Mucosa of stomach (tissue), 1 donor: ENCODE data around the gene ST13.
"Not testable (repeated sequence)": the region's sequence is repeated elsewhere in the genome, so short reads cannot be mapped to it uniquely, and the experiment has no call there.

Experiments
- H3K27me3 ChIP-seq: one replicate; pipeline ENCODE4 v1.7.0; 2013; ENCODE audit warnings: mild to moderate bottlenecking, low read length; ENCODE audit not compliant: control insufficient read depth, insufficient read depth
- H3K36me3 ChIP-seq: one replicate; pipeline ENCODE4 v1.7.0; 2013; ENCODE audit warnings: low read length; ENCODE audit not compliant: control insufficient read depth, insufficient read depth
- H3K4me1 ChIP-seq: one replicate; pipeline ENCODE4 v1.7.0; 2013; ENCODE audit warnings: mild to moderate bottlenecking, low read length; ENCODE audit not compliant: control insufficient read depth, insufficient read depth
- H3K4me3 ChIP-seq: one replicate; pipeline ENCODE4 v1.7.0; 2013; ENCODE audit warnings: low read length
- H3K9ac ChIP-seq: one replicate; pipeline ENCODE4 v1.7.0; 2013; ENCODE audit warnings: mild to moderate bottlenecking, low read length, moderate library complexity
- H3K9me3 ChIP-seq: one replicate; pipeline ENCODE4 v1.7.0; 2013; ENCODE audit warnings: mild to moderate bottlenecking, low read length, moderate library complexity; ENCODE audit not compliant: control insufficient read depth
- donor health status: Pancreatic carcinoma.

ST13 gene

GRCh38 chr22:40867109-40867508, 10.7 kb upstream of the ST13 start:
- no peak overlapping the region for H3K9ac ChIP-seq
- H3K36me3 ChIP-seq = no peaks in the 10 kb centered on the region
- no peak overlapping the region for H3K4me3 ChIP-seq
- H3K9me3 ChIP-seq = no peaks in the 10 kb centered on the region
- H3K4me1 ChIP-seq = no peaks in the 10 kb centered on the region
- H3K27me3 ChIP-seq = no peaks in the 10 kb centered on the region

GRCh38 chr22:40862537-40862936, 6.1 kb upstream of the ST13 start:
- Histone ChIP-seq H3K36me3 (no peaks in the 10 kb centered on the region), H3K9me3 (no peaks in the 10 kb centered on the region), H3K27me3 (no peaks in the 10 kb centered on the region), H3K9ac (no peak overlapping the region), H3K4me3 (no peak overlapping the region), H3K4me1 (no peaks in the 10 kb centered on the region)

GRCh38 chr22:40862013-40862412, 5.6 kb upstream of the ST13 start, which contains the start of gene DNAJB7:
TSS of gene DNAJB7 (minus strand) at chr22:40862113. CDS start at chr22:40861994, 119 bp downstream.
- no peaks in the 10 kb centered on the region for H3K36me3 ChIP-seq
- no peaks in the 10 kb centered on the region for H3K9me3 ChIP-seq
- no peak within 1 kb of the TSS for H3K9ac ChIP-seq
- no peak within 1 kb of the TSS for H3K4me3 ChIP-seq
- no peaks in the 10 kb centered on the region for H3K4me1 ChIP-seq
- H3K27me3 ChIP-seq = no peaks in the 10 kb centered on the region

GRCh38 chr22:40857309-40857855, 943 bp upstream of the ST13 start:
- H3K4me1 ChIP-seq = peaks cover 10% of the 10 kb centered on the region

GRCh38 chr22:40855979-40856512, 393 bp downstream of the ST13 start:
- Histone ChIP-seq H3K9me3 (no peaks in the 10 kb centered on the region), H3K4me3 (peak overlapping the region; percentile 96), H3K27me3 (no peaks in the 10 kb centered on the region), H3K9ac (peak overlapping the region; percentile 85), H3K36me3 (no peaks in the 10 kb centered on the region), H3K4me1 (peaks cover 10% of the 10 kb centered on the region)

More at GRCh38 chr22:40857309-40857855, 943 bp upstream of the ST13 start:
- no peaks in the 10 kb centered on the region for H3K27me3 ChIP-seq
- H3K36me3 ChIP-seq = no peaks in the 10 kb centered on the region
- no peaks in the 10 kb centered on the region for H3K9me3 ChIP-seq
- H3K9ac ChIP-seq = peak overlapping the region; percentile 85
- peak overlapping the region; percentile 96 for H3K4me3 ChIP-seq

- Histone ChIP-seq H3K4me1 (peaks cover 10% of the 10 kb centered on the region), H3K4me3 (peak overlapping the region; percentile 96), H3K9me3 (no peaks in the 10 kb centered on the region), H3K27me3 (no peaks in the 10 kb centered on the region), H3K36me3 (no peaks in the 10 kb centered on the region), H3K9ac (peak overlapping the region; percentile 85)
Observed at GRCh38 chr22:40855071-40855978, 1.1 kb downstream of the ST13 start.

- no peak overlapping the region for H3K4me3 ChIP-seq
- no peaks in the 10 kb centered on the region for H3K36me3 ChIP-seq
- no peak overlapping the region for H3K9ac ChIP-seq
- H3K4me1 ChIP-seq = peaks cover 10% of the 10 kb centered on the region
- no peaks in the 10 kb centered on the region for H3K27me3 ChIP-seq
- no peaks in the 10 kb centered on the region for H3K9me3 ChIP-seq
Observed at GRCh38 chr22:40853961-40854360, 2.5 kb downstream of the ST13 start.

- Histone ChIP-seq H3K9me3 (no peaks in the 10 kb centered on the region), H3K27me3 (no peaks in the 10 kb centered on the region), H3K36me3 (no peaks in the 10 kb centered on the region), H3K4me3 (no peak overlapping the region), H3K9ac (no peak overlapping the region), H3K4me1 (peaks cover 10% of the 10 kb centered on the region)
Observed at GRCh38 chr22:40853333-40853732, 3.1 kb downstream of the ST13 start.

- not testable (repeated sequence) for H3K4me1 ChIP-seq, H3K9ac ChIP-seq, H3K4me3 ChIP-seq, H3K9me3 ChIP-seq, H3K27me3 ChIP-seq, H3K36me3 ChIP-seq
Observed at GRCh38 chr22:40845816-40846215, 10.6 kb downstream of the ST13 start.

GRCh38 chr22:40844951-40845350, 11.5 kb downstream of the ST13 start:
- Histone ChIP-seq H3K4me3 (no peak overlapping the region), H3K9ac (no peak overlapping the region), H3K36me3 (no peaks in the 10 kb centered on the region), H3K9me3 (no peaks in the 10 kb centered on the region), H3K27me3 (no peaks in the 10 kb centered on the region), H3K4me1 (no peaks in the 10 kb centered on the region)

- no peaks in the 10 kb centered on the region for H3K36me3 ChIP-seq
Observed at GRCh38 chr22:40838486-40838885, 18.0 kb downstream of the ST13 start.

GRCh38 chr22:40834619-40835018, 21.8 kb downstream of the ST13 start:
- Histone ChIP-seq H3K4me1 (peaks cover 6% of the 10 kb centered on the region), H3K27me3 (no peaks in the 10 kb centered on the region), H3K9me3 (no peaks in the 10 kb centered on the region), H3K36me3 (peaks cover 5% of the 10 kb centered on the region), H3K9ac (no peak overlapping the region), H3K4me3 (no peak overlapping the region)

More at GRCh38 chr22:40838486-40838885, 18.0 kb downstream of the ST13 start:
- H3K4me1 ChIP-seq = no peaks in the 10 kb centered on the region
- H3K27me3 ChIP-seq = no peaks in the 10 kb centered on the region
- no peak overlapping the region for H3K9ac ChIP-seq
- no peak overlapping the region for H3K4me3 ChIP-seq
- no peaks in the 10 kb centered on the region for H3K9me3 ChIP-seq
